Astrocyte of the cerebellum (primary cell): ENCODE data around the gene LAMB1.
"Not testable (repeated sequence)": the region's sequence is repeated elsewhere in the genome, so short reads cannot be mapped to it uniquely, and the experiment has no call there.

Experiments
- DNase-seq: peaks from one replicate; pipeline ENCODE4 v3.0.0-alpha.2; 2011; ENCODE audit warnings: low read depth
- H3K4me3 ChIP-seq: 2 replicates; pipeline ENCODE4 v1.5.1; 2011; ENCODE audit warnings: mild to moderate bottlenecking, low read depth, low read length, moderate library complexity
- in situ Hi-C: cut with HindIII; loops from 2 replicates; pipeline ENCODE4 v1.10.0; 2017; ENCODE audit warnings: low sequenced_read_pairs
- TF ChIP-seq, protein P1 (sequence below): IDR thresholded peaks from 2 replicates; pipeline ENCODE4 v1.5.1; 2012; ENCODE audit warnings: low read length, low read depth, moderate library complexity, mild to moderate bottlenecking; ENCODE audit errors: missing control alignments

Gene LAMB1

GRCh38 chr7:107931740-107932515 lies 71.0 kb downstream of the LAMB1 start:
- in situ Hi-C loops, result loop anchor here (5.0 kb wide), 1 partner anchor 50 kb away; no protein-coding TSS in a partner anchor
- DNase-seq, result no peak
- no peak overlapping the region for H3K4me3 ChIP-seq
- TF ChIP-seq, protein P1, sequence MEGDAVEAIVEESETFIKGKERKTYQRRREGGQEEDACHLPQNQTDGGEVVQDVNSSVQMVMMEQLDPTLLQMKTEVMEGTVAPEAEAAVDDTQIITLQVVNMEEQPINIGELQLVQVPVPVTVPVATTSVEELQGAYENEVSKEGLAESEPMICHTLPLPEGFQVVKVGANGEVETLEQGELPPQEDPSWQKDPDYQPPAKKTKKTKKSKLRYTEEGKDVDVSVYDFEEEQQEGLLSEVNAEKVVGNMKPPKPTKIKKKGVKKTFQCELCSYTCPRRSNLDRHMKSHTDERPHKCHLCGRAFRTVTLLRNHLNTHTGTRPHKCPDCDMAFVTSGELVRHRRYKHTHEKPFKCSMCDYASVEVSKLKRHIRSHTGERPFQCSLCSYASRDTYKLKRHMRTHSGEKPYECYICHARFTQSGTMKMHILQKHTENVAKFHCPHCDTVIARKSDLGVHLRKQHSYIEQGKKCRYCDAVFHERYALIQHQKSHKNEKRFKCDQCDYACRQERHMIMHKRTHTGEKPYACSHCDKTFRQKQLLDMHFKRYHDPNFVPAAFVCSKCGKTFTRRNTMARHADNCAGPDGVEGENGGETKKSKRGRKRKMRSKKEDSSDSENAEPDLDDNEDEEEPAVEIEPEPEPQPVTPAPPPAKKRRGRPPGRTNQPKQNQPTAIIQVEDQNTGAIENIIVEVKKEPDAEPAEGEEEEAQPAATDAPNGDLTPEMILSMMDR, result no peak

GRCh38 chr7:107926481-107926880 lies 76.5 kb downstream of the LAMB1 start:
- TF ChIP-seq, protein P1, result no peak
- no peak for DNase-seq
- H3K4me3 ChIP-seq, result no peak overlapping the region
- in situ Hi-C loops, result no loop called here

DNA sequence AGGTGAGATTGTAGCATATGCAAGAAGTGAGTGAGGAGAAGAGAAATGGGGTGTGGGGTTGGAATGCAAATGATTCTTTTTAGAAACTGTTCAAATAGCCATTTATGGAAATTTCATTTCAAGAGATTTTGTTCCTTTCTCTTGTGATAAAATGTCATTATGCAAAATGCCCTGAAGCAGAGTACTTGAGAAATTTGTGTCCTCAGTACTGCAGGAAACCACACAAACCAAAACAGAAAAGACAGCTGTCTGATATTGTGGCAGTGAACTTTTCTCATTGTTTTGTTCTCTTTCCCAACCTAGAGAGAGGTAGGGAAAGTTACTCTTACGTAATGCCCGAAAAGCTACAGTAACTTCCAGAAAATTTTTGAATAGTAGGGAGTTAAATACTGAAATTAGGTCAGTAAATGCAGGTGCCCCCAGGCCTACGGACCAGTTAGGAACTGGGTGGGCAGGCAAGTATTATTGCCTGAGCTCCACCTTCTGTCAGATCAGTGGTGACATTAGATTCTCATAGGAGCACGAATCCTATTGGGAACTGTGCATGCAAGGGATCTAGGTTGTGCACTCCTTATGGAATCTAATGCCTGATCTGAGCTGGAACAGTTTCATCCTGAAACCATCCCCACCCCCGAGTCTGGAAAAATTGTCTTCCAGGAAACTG lies 78.0 kb downstream of the LAMB1 start:
- no peak overlapping the region for H3K4me3 ChIP-seq
- TF ChIP-seq, protein P1, result no peak
- DNase-seq, result no peak
- in situ Hi-C loops, result no loop called here

GRCh38 chr7:107922886-107923285 lies 80.1 kb downstream of the LAMB1 start:
- in situ Hi-C loops, result no loop called here
- no peak overlapping the region for H3K4me3 ChIP-seq
- TF ChIP-seq, protein P1, result no peak
- DNase-seq, result no peak

DNA sequence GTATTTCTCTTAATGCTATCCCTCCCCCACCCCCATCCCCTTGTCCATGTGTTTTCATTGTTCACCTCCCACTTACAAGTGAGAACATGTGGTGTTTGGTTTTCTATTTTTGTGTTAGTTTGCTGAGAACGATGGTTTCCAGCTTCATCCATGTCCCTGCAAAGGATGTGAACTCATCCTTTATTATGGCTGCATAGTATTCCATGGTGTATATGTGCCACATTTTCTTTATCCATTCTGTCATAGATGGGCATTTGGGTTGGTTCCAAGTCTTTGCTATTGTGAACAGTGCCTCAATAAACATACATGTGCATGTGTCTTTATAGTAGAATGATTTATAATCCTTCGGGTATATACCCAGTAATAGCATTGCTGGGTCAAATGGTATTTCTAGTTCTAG lies 81.1 kb downstream of the LAMB1 start:
- H3K4me3 ChIP-seq, in situ Hi-C loops, DNase-seq: not testable (repeated sequence)

GRCh38 chr7:107920048-107920772 lies 82.8 kb downstream of the LAMB1 start:
- in situ Hi-C loops, result no loop called here
- TF ChIP-seq, protein P1, result no peak
- no peak overlapping the region for H3K4me3 ChIP-seq
- no peak for DNase-seq

- no peak for DNase-seq
- H3K4me3 ChIP-seq, result no peak overlapping the region
- TF ChIP-seq, protein P1, result no peak
- in situ Hi-C loops, result no loop called here
Observed at GRCh38 chr7:107918948-107919347, 84.0 kb downstream of the LAMB1 start.
